ENCODE results near the gene LRCOL1.

Gene LRCOL1

DNA sequence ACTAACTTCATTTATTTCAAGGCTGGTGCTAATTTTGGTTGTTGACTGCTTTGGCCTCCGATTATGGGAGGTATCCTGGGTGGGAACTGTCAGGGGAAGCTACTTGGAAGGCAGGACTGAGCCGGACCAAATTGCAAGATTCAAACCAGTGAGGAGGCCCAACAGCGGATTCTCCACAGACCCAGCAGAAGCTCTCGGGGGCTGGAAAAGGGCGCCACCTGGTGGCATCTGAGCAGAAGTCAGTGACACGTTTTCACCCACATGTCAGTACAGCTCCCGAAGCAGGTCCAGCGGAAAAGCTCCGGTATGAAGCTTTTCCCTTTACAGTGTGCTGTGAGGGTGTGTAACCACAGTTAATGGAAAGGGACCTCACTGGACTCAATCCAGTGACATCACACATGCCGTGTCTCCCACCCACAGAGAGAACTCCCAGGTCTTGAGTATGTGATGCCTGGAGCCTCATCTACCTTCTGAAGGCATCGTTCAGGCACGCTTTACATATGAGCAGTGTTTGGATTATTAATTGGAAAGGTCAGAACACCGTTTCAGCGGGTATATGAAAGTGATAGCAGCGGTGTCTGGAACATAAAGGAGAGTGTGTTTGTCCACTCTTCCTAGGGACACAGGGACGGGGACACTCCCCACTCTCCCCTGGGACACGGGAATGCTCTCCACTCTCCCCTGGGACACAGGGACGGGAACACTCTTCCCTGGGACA lies 4.6 kb upstream of the LRCOL1 start:
- peak; percentile 51 for FAIRE-seq
- TF ChIP-seq POLR2A (IDR thresholded peaks at IDR 0.05; ENCODE audit: low read depth, low read length) (no peak), POLR2AphosphoS5 (IDR thresholded peaks at IDR 0.05; ENCODE audit: low read depth, low read length) (no peak)
- DNase-seq (ENCODE audit: insufficient read length) = peak; percentile 70

DNA sequence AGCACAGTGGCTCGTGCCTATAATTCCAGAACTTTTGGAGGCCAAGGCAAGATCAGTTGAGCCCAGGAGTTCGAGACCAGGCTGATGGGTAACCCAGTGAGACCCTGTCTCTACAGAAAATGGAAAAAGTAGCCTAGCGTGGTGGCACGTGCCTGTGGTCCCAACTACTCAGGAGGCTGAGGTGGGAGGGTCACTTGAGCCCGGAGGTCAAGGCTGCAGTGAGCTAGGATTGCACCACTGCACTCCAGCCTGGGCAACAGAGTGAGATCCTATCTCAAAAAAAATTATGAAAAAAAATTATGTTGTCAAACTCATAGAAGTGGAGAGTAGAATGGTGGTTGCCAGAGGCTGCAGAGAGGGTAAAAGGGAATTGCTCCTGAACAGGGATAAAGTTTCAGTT lies 3.6 kb upstream of the LRCOL1 start:
- TF ChIP-seq POLR2A (IDR thresholded peaks at IDR 0.05; ENCODE audit: low read depth, low read length) = no peak
- no peak for TF ChIP-seq TAF1 (IDR thresholded peaks at IDR 0.05; ENCODE audit: borderline replicate concordance, low read depth, low read length)
- no peak for TF ChIP-seq POLR2AphosphoS5 (IDR thresholded peaks at IDR 0.05; ENCODE audit: low read depth, low read length)

DNA sequence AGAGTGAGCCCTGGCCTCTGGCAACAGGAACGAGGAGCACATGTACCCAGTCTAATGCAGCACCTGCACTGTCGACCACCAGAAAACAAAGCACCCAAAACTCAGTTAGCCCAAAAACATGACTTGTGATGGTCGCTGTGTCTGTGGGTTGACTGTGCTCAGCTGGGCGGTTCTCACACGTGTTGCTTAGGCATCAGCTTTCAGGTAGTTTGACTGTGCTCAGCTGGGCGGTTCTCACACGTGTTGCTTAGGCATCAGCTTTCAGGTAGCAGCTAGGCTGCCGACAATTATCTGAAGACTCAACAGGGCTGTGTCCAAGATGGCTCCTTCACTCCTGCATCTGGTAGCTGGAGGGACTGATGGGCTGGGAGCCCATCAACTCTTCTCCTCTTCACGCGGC lies 1.2 kb upstream of the LRCOL1 start:
- DNase-seq (ENCODE audit: insufficient read length) (no peak), FAIRE-seq (no peak)
- TF ChIP-seq POLR2A (IDR thresholded peaks at IDR 0.05; ENCODE audit: low read depth, low read length) (no peak), TAF1 (IDR thresholded peaks at IDR 0.05; ENCODE audit: borderline replicate concordance, low read depth, low read length) (no peak), POLR2AphosphoS5 (IDR thresholded peaks at IDR 0.05; ENCODE audit: low read depth, low read length) (no peak)

More for the DNA sequence above, 3.6 kb upstream of the LRCOL1 start:
- DNase-seq (ENCODE audit: insufficient read length) (no peak), FAIRE-seq (no peak)

GRCh38 chr12:132610866-132611602 lies 652 bp upstream of the LRCOL1 start:
- no peak for FAIRE-seq
- no peak for DNase-seq (ENCODE audit: insufficient read length)

DNA sequence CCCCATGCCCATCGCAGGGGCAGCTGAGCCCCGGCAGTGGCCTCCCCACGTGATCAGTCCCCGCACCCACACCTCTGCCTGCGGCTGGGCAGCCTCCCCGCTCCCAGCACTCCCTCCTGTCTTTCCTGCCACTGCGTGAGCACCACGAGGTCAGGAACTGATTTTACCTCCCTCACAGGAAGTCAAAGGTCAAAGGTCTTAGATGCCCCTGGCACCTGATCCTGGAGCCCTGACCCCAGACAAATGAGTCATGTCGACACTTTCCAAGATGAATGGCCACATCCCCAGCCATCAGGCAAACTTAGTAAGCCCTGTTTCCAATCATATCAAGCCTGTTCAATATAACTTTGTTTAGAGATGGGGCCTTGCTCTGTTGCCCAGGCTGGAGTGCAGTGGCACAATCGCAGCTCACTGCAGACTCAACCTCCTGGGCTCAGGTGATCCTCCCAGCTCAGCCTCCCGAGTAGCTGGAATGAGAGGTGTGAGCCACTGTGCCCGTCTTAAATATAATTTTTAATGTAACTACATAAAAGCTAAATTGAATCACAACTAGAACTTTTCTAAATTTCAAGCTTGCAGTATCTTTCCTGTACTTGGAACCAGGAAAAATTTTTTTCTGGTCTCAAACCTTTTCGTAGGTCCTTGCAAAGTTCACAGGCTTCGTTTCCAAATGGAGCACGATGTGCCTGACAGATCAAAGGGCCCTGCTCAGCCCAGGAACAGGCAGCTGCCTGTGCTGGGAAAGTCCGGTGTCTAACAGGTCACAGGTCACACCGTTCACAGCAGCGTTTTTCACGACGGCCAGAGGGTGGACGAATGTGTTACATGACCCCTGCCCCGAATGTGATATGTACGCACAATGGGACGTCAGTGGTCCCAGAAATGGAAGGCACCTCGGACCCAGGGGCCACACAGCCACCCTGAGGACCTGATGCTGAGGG lies 1.9 kb downstream of the LRCOL1 start:
- FAIRE-seq (no peak), DNase-seq (ENCODE audit: insufficient read length) (no peak)
- no peak for TF ChIP-seq TAF1 (IDR thresholded peaks at IDR 0.05; ENCODE audit: borderline replicate concordance, low read depth, low read length)
- TF ChIP-seq POLR2AphosphoS5 (IDR thresholded peaks at IDR 0.05; ENCODE audit: low read depth, low read length) = no peak
- TF ChIP-seq POLR2A (IDR thresholded peaks at IDR 0.05; ENCODE audit: low read depth, low read length) = no peak

More at GRCh38 chr12:132610866-132611602, 652 bp upstream of the LRCOL1 start:
- no peak for TF ChIP-seq TAF1 (IDR thresholded peaks at IDR 0.05; ENCODE audit: borderline replicate concordance, low read depth, low read length)
- no peak for TF ChIP-seq POLR2AphosphoS5 (IDR thresholded peaks at IDR 0.05; ENCODE audit: low read depth, low read length)

GRCh38 chr12:132606927-132607326 lies 3.5 kb downstream of the LRCOL1 start:
- no peak for FAIRE-seq
- DNase-seq (ENCODE audit: insufficient read length) = no peak
- TF ChIP-seq POLR2A (IDR thresholded peaks at IDR 0.05; ENCODE audit: low read depth, low read length) = no peak
- TF ChIP-seq TAF1 (IDR thresholded peaks at IDR 0.05; ENCODE audit: borderline replicate concordance, low read depth, low read length) = no peak
- no peak for TF ChIP-seq POLR2AphosphoS5 (IDR thresholded peaks at IDR 0.05; ENCODE audit: low read depth, low read length)

GRCh38 chr12:132606466-132606865 lies 3.9 kb downstream of the LRCOL1 start:
- no peak for TF ChIP-seq TAF1 (IDR thresholded peaks at IDR 0.05; ENCODE audit: borderline replicate concordance, low read depth, low read length)
- TF ChIP-seq POLR2AphosphoS5 (IDR thresholded peaks at IDR 0.05; ENCODE audit: low read depth, low read length) = no peak
- TF ChIP-seq POLR2A (IDR thresholded peaks at IDR 0.05; ENCODE audit: low read depth, low read length) = no peak
- FAIRE-seq (no peak), DNase-seq (ENCODE audit: insufficient read length) (no peak)

DNA sequence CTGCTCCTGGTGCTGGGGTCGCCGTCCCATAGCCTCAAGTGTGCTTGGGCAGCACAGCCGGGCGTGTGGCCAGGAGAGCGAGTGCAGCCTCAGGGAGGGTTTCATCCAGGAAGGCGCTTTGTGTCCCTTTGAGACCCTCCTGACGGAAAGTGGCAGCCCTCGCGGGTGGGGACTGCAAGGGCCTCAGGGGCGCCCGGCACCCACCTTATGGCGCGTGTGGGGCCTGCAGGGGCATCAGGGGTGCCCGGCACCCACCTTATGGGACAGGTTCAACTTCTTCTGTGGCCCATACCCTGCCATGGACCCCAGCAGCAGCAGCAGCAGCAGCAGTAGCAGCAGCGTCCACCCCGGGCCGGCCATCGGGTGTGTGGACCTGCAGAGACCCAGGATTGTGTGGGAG lies 4.5 kb downstream of the LRCOL1 start:
- DNase-seq (ENCODE audit: insufficient read length) (no peak), FAIRE-seq (no peak)
- TF ChIP-seq POLR2AphosphoS5 (IDR thresholded peaks at IDR 0.05; ENCODE audit: low read depth, low read length) (no peak), POLR2A (IDR thresholded peaks at IDR 0.05; ENCODE audit: low read depth, low read length) (no peak), TAF1 (IDR thresholded peaks at IDR 0.05; ENCODE audit: borderline replicate concordance, low read depth, low read length) (no peak)

DNA sequence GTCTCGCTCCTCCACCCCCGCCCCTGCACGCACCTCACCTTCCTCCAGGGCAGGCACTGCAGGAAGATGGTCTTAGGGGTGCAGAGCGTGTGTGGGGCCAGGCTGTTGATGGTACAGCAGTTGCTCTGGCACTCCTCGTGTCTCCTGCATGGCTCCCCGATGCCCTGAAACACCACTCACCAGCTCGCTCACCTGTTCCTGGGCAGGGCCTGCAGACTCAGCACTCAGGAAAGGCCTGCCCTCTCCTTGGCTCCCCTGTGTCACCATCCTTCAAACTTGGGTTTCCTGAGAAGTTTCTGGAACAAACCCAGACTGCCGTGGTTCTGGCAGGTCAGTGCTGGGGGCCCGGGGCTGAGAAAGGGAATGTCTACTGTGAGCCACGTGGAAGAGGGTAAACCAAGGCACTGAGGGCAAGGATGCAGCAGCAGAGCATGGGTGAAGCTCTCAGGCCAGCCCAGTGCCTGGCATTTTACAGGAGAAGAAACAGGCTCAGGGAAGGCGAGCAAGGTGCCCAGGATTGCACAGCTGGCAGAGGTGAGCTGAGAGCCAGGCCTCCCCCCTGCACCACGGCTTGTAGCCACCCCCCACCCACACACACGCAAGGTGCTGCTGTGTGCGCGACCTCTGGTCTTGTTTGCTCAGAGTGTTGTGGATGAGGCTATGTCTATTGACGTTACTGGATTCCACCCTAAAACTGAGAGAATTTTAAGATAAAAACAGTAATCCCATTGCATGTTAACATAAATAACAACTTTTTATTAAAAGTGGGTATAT lies 5.5 kb downstream of the LRCOL1 start:
- DNase-seq (ENCODE audit: insufficient read length) = no peak
- TF ChIP-seq POLR2AphosphoS5 (IDR thresholded peaks at IDR 0.05; ENCODE audit: low read depth, low read length) = no peak
- no peak for TF ChIP-seq POLR2A (IDR thresholded peaks at IDR 0.05; ENCODE audit: low read depth, low read length)
- FAIRE-seq = no peak

DNA sequence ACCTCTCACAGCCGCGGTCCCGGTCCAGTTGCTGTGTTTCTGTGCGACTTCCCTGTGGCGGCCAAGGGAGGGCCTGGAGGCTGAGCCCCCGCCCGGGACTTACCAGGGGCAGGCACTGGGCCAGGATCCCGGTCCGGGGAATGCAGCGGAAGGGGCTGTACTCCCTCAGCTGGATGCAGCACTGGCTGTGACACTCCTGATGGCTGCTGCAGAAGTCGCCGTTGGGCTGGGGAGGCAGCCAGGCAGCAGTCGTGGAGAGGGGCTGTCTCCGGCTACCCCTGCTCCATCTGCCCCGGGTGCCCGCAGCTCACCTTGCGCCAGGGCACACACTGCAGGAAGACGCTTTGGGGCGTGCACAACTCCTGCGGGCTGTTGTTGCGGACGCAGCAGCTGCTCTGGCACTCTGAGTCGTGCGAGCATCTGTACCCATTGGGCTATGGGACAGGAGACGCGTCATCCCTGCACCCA lies 6.2 kb downstream of the LRCOL1 start:
- DNase-seq (ENCODE audit: insufficient read length) = no peak
- FAIRE-seq = no peak
- TF ChIP-seq POLR2AphosphoS5 (IDR thresholded peaks at IDR 0.05; ENCODE audit: low read depth, low read length) (no peak), TAF1 (IDR thresholded peaks at IDR 0.05; ENCODE audit: borderline replicate concordance, low read depth, low read length) (no peak), POLR2A (IDR thresholded peaks at IDR 0.05; ENCODE audit: low read depth, low read length) (no peak)
